Hypothalamus (tissue), 51 donors: ENCODE data around the gene ARSG.
A peak's percentile ranks its signal among the peaks of the same experiment; 100 is the strongest.
"Not testable (repeated sequence)": the region's sequence is repeated elsewhere in the genome, so short reads cannot be mapped to it uniquely, and the experiment has no call there.

Experiments used
- DNase-seq, 51 donors: peaks; one replicate each; lab custom pipeline; 2025; lab: John Stamatoyannopoulos, UW

Gene ARSG

DNA sequence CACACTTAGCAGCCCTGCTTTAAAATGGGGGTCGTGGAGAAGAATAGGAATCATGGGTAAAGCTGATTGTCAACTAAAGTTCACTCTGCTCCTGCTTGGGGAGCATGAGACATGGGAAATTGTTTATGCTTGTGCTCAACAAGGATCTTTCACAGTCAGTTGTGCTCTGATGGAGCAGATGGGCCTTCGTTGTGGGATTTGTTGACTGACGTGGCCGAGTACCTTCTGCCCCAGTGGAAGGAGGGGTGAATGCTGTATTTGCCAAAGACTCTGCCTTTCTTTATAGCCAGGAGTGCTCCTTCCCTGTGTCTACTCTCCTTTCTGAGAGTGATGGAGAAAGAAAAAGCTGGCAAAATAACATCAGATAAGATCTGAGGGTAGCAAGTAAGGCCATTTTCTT is 11.4 kb downstream of the ARSG start:
- DNase-seq = no peak

- no peak for DNase-seq
Measured at GRCh38 chr17:68304706-68305105, 13.4 kb downstream of the ARSG start.

- DNase-seq = no peak
Measured at GRCh38 chr17:68305142-68305541, 13.8 kb downstream of the ARSG start.

DNA sequence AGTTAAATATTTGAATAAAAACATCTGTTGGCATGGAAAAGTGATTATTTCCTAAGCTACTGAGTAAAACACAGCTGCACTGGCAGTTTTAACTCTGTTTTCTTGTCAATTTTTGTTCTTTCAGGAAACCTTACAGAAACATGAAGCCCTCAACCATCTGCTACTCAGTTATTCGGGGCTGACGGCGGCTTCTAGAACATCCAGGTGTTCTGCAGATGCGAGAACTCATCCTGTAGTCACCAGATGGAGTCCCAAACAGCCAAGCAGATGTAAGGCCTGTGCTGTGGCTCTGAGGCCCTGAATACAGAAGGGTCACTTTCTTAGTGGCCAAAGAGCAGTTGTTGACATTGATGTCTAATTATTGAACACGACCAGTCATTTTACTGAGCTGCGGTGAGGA is 15.5 kb downstream of the ARSG start:
- DNase-seq = no peak

- no peak for DNase-seq
Measured at GRCh38 chr17:68307443-68307842, 16.1 kb downstream of the ARSG start.

- not testable (repeated sequence) for DNase-seq
Measured at GRCh38 chr17:68308486-68308885, 17.2 kb downstream of the ARSG start.

DNA sequence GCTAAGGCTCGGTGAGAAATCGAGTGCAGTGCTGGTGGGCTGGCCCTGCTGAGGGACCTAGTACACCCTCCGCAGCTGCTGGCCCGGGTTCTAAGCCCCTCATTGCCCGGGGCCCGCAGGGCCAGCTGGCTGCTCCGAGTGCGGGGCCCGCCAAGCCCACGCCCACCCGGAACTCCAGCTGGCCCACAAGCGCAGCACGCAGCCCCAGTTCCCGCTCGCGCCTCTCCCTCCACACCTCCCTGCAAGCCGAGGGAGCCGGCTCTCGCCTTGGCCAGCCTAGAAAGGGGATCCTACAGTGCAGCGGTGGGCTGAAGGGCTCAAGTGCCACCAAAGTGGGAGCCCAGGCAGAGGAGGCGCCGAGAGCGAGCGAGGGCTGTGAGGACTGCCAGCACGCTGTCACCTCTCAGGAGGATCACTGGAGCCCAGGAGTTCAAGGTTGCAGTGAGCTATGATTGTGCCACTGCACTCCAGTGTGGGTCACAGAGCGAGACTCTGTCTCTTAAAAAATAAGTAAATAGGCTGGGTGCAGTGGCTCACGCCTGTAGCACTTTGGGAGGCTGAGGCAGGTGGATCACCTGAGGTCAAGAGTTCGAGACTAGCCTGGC is 17.9 kb downstream of the ARSG start:
- not testable (repeated sequence) for DNase-seq

DNA sequence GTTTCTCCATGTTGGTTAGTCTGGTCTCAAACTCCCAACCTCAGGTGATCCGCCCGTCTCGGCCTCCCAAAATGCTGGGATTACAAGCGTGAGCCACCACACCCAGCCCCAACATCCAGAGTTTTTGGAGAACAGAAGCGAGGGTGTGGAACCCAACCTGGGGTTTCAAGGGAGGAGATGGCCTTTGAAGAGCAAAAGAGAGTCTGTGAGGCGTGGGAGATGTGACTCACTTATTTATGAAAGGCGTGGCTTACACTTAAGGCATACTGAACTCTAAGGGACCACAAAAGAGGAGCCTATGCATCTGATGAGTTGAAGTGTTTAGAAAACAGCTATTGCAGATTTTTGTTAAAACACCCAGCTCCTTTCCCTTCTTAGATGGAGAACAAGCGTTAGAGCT is 18.9 kb downstream of the ARSG start:
- DNase-seq = no peak

- no peak for DNase-seq
Measured at GRCh38 chr17:68314916-68315535, 23.7 kb downstream of the ARSG start.

DNA sequence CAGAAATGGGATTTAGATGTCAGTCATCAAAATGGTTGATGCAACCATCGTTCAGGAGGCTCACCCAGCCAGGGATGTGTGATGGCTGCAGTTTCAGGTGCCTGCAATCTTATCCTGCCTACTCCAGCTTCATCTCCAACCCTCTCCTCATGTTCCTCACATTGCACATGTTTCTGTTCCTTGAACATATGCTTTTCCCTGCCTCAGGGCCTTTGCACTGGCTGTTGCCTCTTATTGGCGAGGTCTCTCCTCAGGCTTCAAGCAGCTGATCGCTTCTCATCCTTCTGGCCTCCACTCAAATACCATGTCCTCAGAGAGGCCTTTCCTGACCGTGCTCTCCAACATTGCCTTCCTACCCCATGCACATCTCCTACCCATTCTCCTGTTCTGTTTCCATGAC is 24.6 kb downstream of the ARSG start:
- DNase-seq = no peak

GRCh38 chr17:68317458-68317857 is 26.2 kb downstream of the ARSG start:
- no peak for DNase-seq

DNA sequence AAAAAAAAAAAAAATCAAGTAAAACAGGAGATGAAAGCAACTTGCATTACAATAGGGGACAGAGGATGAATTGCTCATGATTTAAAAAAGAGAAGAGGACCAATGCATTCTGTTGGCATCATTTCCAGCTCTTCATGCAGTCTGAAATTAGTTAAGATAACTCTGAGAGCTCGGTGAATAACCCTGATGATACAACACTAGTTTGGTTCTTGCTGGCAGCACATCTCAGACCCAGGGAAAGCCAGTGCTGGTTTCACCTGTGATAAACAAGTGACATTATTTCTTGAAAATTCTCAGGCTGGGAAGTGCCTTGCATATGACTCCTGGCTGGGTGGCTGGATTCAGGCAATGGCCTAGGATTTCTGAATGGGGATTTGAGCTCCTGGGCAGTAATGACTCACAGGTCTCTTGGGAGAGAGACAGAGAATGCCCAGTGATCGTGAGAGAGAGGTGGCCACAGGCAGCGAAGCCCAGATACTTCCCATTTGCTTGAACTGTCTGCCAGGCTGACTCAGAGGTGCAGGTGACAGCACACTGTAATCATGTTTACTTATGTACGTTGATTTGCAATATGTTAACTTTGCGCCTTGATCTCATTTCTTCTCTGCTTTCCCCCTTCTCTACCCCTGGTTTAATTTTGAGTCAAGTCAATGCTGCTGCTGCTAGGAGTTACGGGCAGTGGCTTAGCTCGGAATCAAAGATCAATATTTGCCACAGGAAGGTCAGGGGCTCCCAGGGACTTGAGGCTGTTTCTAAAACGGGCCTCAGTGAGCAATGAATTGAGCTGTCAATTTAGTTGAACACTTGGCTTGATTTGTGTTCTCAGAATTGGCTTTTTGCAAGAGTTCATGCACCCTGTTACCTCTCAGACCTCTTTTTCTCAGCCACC is 27.1 kb downstream of the ARSG start:
- DNase-seq = peak in 1 of 51 donors; percentile 9

GRCh38 chr17:68319410-68320162 is 28.3 kb downstream of the ARSG start:
- no peak for DNase-seq

- DNase-seq = no peak
Measured at GRCh38 chr17:68320311-68320865, 29.1 kb downstream of the ARSG start.

GRCh38 chr17:68320943-68321555 is 29.8 kb downstream of the ARSG start:
- no peak for DNase-seq

DNA sequence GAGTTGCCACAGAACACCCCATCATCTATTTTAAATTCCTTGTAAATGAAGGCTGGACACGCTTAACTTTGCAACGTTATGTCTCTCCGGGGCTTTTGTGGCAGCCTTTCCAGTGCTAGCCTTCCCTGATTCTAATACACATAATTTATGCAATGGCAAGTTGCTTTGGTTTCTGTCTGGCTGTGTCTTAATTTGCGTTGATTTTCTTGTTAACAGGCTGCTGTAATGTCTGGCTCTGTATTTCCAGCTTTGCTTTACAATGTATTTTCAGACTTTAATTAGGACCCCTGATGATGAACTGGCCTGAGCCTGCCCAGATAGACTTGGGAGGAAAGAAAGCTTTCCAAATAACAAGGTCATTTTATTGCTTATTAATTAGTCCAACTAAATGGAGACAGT is 30.3 kb downstream of the ARSG start:
- DNase-seq = no peak

- DNase-seq = no peak
Measured at GRCh38 chr17:68322630-68323029, 31.3 kb downstream of the ARSG start.

DNA sequence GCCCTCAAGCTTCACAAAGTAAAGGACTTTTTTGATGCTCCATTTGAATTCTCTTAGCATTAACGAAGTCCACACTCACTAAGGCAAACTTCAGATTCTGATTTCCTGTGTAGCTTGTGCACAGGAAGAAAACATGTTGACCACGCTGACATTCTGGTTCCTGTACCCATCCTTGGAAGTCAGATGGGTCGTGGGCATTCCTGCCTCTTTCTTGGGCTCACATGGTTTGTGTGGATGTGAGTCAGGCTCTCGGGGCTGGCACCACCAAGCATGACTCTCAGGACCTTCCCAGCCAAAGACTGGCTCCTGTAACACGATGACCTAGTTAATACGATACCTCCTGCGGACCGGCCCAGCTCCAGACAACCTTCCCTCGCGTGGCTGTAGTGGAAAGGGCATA is 32.8 kb downstream of the ARSG start:
- no peak for DNase-seq

DNA sequence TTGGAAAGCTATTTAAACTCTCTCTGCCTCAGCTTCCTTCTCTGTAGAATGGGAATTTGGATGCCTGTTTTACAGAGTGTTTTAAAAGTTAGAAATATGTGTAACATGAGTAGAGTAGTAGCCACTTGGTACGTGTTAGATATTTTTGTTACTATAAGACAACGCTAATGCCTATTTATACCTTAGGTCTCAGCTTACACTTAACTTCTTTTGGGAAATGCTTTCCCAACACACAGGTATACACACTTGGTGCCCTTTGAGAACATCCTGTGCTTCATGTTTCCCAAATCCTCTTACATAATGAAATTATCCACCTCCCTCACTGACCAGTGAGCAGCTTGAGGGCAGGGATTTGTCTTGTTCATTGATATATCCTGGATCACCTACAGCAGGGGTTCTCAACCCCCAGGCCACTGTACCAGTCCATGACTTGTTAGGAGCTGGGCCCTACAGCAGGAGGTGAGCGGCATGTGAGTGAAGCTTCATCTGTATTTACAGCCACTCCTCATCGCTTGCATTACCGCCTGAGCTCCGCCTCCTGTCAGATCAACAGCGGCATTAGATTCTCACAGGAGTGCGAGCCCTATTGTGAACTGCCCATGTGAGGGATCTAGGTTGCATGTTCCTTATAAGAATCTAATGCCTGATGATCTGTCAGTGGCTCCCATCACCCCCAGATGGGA is 33.5 kb downstream of the ARSG start:
- DNase-seq = no peak

DNA sequence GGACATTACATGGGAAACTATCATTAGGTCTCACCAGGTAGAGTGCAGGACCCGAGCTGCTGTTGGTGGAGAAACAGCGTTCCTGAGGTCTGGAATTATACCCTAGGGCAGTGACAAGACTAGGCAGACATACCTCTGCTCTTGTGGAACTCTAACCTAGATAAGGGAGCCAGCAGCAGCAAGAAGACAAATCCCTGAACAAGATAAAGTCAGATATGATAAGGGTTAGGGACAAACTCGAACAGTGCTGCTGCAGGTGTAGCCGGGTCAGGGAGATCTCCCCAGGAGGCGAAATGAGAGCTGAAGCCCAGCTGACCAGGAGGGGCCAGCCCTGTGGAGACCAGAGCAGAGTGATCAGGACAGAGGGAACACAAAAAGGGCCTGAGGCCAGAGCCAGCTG is 34.7 kb downstream of the ARSG start:
- DNase-seq = no peak
